Neural progenitor cell (in vitro differentiated cells): Measurements from ENCODE around the gene CTSW. TPM values are rescaled to one million over a fixed set of nuclear protein-coding genes. Genes with fewer than 3 reads are reported as not detected.

Experiments
- DNase-seq: peaks from one replicate; pipeline ENCODE4 v3.0.0-alpha.2; 2016; ENCODE audit warnings: low spot score
- H2AFZ ChIP-seq: fragments of 200-600 bp; sonication (generic); replicated peaks from 2 replicates; pipeline ENCODE4 v1.6.1; 2016; ENCODE audit warnings: antibody characterized with exemption
- H3F3A ChIP-seq: fragments of 200-600 bp; sonication (generic); 2 replicates; pipeline ENCODE4 v1.6.1; 2016; ENCODE audit warnings: antibody characterized with exemption, low read depth
- H3K27ac ChIP-seq: fragments of 200-600 bp; sonication (generic); 2 replicates; pipeline ENCODE4 v1.5.1; 2016; ENCODE audit warnings: mild to moderate bottlenecking
- H3K27me3 ChIP-seq: fragments of 200-600 bp; sonication (generic); 2 replicates; pipeline ENCODE4 v1.6.1; 2016; ENCODE audit warnings: mild to moderate bottlenecking, moderate library complexity
- H3K36me3 ChIP-seq: fragments of 200-600 bp; sonication (generic); 2 replicates; pipeline ENCODE4 v1.5.1; 2016
- H3K4me1 ChIP-seq: fragments of 200-600 bp; sonication (generic); 2 replicates; pipeline ENCODE4 v1.6.1; 2016; ENCODE audit warnings: mixed run types
- H3K4me2 ChIP-seq: fragments of 200-600 bp; sonication (generic); 2 replicates; pipeline ENCODE4 v1.6.1; 2016
- H3K4me3 ChIP-seq: fragments of 200-600 bp; sonication (generic); 2 replicates; pipeline ENCODE4 v1.5.1; 2016
- H3K79me2 ChIP-seq: fragments of 200-600 bp; sonication (generic); 2 replicates; pipeline ENCODE4 v1.6.1; 2016; ENCODE audit warnings: low read depth
- H3K9ac ChIP-seq: fragments of 200-600 bp; sonication (generic); 2 replicates; pipeline ENCODE4 v1.6.1; 2016
- H3K9me3 ChIP-seq: fragments of 200-600 bp; sonication (generic); 2 replicates; pipeline ENCODE4 v1.5.1; 2016; ENCODE audit warnings: low read depth
- H4K20me1 ChIP-seq: fragments of 200-600 bp; sonication (generic); 2 replicates; pipeline ENCODE4 v1.6.1; 2016; ENCODE audit warnings: low read depth
- H3K27ac Mint-ChIP-seq: 3 replicates; pipeline ENCODE4 v1.8.0; 2021; ENCODE audit warnings: mixed read lengths
- H3K27me3 Mint-ChIP-seq: 2 replicates; pipeline ENCODE4 v1.8.0; 2022; ENCODE audit warnings: low read depth, mild to moderate bottlenecking, inconsistent platforms, moderate library complexity, mixed read lengths; ENCODE audit not compliant: insufficient read depth
- H3K36me3 Mint-ChIP-seq: 3 replicates; pipeline ENCODE4 v1.8.0; 2021; ENCODE audit warnings: mixed read lengths
- H3K4me1 Mint-ChIP-seq: 3 replicates; pipeline ENCODE4 v1.8.0; 2021; ENCODE audit warnings: mixed read lengths
- H3K4me3 Mint-ChIP-seq: 3 replicates; pipeline ENCODE4 v1.8.0; 2021; ENCODE audit warnings: mild to moderate bottlenecking, moderate library complexity, mixed read lengths
- H3K9me3 Mint-ChIP-seq: 3 replicates; pipeline ENCODE4 v1.8.0; 2020; ENCODE audit warnings: mixed read lengths
- EZH2 ChIP-seq: fragments of 200-600 bp; sonication (generic); IDR thresholded peaks from 2 replicates; pipeline ENCODE4 v1.6.1; 2017; ENCODE audit warnings: antibody characterized with exemption, mild to moderate bottlenecking, moderate library complexity
- EZH2phosphoT487 ChIP-seq: fragments of 200-600 bp; sonication (generic); IDR thresholded peaks from 2 replicates; pipeline ENCODE4 v1.6.1; 2017; ENCODE audit warnings: antibody characterized with exemption
- total RNA-seq: library from RNA; depleted of rRNA; stranded (reverse); fragments of >200 nt; gene quantifications from 2 replicates; pipeline ENCODE4 v1.2.3, GENCODE V29; 2015; ENCODE audit warnings: low replicate concordance
- TF ChIP-seq, protein P1 (sequence below): fragments of 200-600 bp; sonication (generic); IDR thresholded peaks from 2 replicates; pipeline ENCODE4 v1.5.1; 2017; ENCODE audit warnings: antibody characterized with exemption, mild to moderate bottlenecking

The CTSW gene
- total RNA-seq, 1 donor from 2014 or later = not detected

DNA sequence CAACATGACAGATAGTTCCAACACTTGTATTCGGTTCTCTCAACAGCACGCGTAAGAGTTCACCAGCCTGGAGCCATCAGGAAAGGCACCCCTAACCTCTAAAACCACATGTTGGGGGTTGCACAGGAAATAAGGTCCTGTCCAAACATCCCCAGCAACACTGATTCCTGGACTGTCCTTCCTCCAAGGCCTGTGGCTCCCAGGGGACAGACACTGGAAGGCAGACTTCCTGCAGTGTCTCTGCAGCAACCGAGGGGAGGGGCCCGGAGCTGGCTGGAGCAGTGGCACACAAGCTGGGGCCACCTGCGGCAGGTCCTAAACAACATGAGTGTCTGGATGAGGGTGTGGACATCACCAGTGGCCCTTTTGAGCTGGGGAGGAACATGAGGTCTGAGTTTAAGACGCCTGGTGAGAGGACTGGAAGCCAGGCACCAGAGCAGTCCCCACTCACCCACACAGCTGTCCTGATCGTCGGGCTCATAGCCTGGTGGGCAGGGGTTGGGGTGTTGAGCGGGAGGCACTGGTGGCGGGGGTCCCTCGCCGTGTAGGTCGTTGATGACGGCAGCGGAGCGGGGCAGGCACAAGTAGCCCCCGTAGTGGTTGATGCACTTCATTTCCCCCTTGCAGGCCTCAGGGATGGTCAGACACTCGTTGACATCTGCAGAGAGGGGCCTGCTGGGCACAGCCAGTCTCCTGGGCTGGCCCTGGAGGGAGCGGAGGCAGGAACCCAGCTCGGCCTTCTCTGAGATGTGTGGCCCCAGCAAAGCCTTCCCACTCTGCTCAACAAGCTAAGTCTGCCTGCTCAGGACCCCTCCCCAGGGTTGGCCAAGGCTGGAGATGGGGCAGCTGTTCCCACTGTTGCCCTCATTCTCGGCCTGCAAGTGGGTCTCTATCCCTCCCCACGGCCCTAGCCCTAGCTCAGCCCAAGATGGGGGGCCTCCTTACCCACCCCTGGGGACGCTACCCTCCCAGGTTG, 8.6 kb upstream of the CTSW start:
- H3K4me2 ChIP-seq = peak overlapping the region; percentile 97
- H3K9me3 Mint-ChIP-seq = no peaks in the 10 kb centered on the region

DNA sequence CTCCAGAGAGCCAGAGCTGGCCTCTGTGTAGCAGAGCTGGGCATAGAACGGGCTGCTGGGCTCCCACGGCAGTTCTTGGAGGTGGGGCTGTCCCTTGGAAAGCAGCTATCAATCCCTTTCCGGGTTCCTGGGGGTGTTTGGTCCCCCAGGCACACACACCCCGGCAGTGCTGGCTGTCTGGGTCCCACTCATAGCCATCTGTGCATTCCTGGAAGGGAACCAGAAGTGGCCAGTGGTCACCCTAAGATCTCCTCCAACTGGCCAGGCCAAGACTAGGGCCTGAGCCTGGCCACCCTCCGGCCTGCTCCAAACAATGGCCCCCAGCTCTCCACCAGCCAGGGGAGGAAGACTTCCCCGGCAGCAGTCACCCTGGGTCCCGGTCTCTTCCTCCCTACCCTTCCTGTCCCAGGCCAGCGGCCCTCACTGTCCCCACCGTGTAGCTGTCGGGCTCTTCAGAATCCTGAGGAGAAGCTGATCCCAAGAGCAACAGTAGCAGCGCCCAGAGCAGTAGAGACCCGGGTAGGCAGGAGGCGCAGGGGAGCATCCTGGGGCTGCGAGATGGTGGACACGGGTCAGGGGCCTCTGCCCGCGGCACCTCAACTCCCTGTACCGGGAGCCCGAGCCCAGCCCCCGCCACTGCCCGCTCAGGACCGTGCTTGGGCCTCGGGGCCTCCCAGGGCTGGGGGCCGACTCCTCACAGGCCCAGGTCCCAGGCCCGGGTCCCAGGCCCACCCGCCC, 7.7 kb upstream of the CTSW start:
- Histone ChIP-seq H3K4me3 (peak overlapping the region; percentile 67), H3K36me3 (no peaks in the 10 kb centered on the region), H3K9ac (peak overlapping the region; percentile 37), H3K79me2 (no peaks in the 10 kb centered on the region), H3F3A (peaks cover 23% of the 10 kb centered on the region), H3K9me3 (no peaks in the 10 kb centered on the region), H3K4me1 (peaks cover 4% of the 10 kb centered on the region), H3K4me2 (peak overlapping the region; percentile 97), H3K27me3 (peaks cover 17% of the 10 kb centered on the region), H4K20me1 (peaks cover 5% of the 10 kb centered on the region), H3K27ac (no peak overlapping the region), H2AFZ (no peak overlapping the region)
- no peaks in the 10 kb centered on the region for H3K36me3 Mint-ChIP-seq
- peak overlapping the region; percentile 62 for H3K4me3 Mint-ChIP-seq
- no peak overlapping the region for H3K27ac Mint-ChIP-seq
- H3K9me3 Mint-ChIP-seq = no peaks in the 10 kb centered on the region
- peak; percentile 56 for DNase-seq
- peaks cover 19% of the 10 kb centered on the region for H3K27me3 Mint-ChIP-seq
- H3K4me1 Mint-ChIP-seq = peaks cover 33% of the 10 kb centered on the region
- no peak for TF ChIP-seq EZH2
- TF ChIP-seq, protein P1, sequence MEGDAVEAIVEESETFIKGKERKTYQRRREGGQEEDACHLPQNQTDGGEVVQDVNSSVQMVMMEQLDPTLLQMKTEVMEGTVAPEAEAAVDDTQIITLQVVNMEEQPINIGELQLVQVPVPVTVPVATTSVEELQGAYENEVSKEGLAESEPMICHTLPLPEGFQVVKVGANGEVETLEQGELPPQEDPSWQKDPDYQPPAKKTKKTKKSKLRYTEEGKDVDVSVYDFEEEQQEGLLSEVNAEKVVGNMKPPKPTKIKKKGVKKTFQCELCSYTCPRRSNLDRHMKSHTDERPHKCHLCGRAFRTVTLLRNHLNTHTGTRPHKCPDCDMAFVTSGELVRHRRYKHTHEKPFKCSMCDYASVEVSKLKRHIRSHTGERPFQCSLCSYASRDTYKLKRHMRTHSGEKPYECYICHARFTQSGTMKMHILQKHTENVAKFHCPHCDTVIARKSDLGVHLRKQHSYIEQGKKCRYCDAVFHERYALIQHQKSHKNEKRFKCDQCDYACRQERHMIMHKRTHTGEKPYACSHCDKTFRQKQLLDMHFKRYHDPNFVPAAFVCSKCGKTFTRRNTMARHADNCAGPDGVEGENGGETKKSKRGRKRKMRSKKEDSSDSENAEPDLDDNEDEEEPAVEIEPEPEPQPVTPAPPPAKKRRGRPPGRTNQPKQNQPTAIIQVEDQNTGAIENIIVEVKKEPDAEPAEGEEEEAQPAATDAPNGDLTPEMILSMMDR = no peak

More for the DNA sequence above, 8.6 kb upstream of the CTSW start:
- peaks cover 11% of the 10 kb centered on the region for H4K20me1 ChIP-seq
- H3K9ac ChIP-seq = no peak overlapping the region
- TF ChIP-seq EZH2 (no peak), EZH2phosphoT487 (no peak)
- TF ChIP-seq, protein P1 = no peak
- no peaks in the 10 kb centered on the region for H3K9me3 ChIP-seq
- peaks cover 17% of the 10 kb centered on the region for H3K27me3 Mint-ChIP-seq
- no peaks in the 10 kb centered on the region for H3K36me3 ChIP-seq
- H3K4me1 ChIP-seq = peaks cover 4% of the 10 kb centered on the region
- H3K27ac ChIP-seq = no peak overlapping the region
- H3K4me3 Mint-ChIP-seq = peak overlapping the region; percentile 62
- H3K4me1 Mint-ChIP-seq = peaks cover 35% of the 10 kb centered on the region
- H2AFZ ChIP-seq = no peak overlapping the region
- no peak for DNase-seq
- peak overlapping the region; percentile 25 for H3K27ac Mint-ChIP-seq
- peaks cover 17% of the 10 kb centered on the region for H3K27me3 ChIP-seq
- H3F3A ChIP-seq = peaks cover 28% of the 10 kb centered on the region
- H3K79me2 ChIP-seq = no peaks in the 10 kb centered on the region
- H3K4me3 ChIP-seq = no peak overlapping the region
- no peaks in the 10 kb centered on the region for H3K36me3 Mint-ChIP-seq

DNA sequence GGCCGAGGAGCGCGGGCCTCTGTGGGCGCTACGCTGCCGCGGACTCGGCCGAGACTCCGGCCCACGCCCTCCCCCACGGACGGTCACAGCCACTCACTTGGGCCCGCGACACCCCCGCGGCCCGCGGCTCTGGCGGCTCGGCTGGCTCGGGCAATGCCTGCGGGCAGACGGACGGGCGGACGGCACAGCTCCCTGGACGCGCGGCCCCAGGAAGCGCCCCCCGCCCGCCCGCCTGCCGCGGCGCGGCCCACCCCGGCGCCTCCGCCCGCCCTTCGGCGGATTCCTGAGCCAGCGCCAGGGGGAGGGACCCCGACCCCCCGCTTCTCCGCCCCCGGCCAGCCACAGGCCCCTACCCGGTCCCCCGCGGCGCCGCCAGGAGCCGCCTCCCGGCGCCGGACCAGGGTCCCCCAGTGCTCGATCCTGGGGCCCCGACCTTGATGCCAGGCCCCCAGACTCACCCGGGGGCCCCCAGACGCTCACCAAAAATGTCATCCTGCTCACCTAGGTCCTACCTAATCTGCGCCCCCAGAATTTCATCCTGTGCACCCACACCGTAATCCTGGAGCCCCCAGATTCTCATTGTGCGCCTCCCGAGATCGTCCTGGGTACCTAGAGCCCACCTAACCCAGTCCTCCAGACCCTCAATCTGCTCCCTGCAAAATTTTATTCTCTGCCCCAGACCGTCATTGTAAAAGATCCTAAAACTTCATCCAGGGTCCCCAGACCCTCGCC, 6.9 kb upstream of the CTSW start, which contains the start of gene EFEMP2:
TSS of gene EFEMP2 (minus strand) at position 215 of the 732 bp plus-strand sequence. CDS start 446 bp downstream, outside the sequence.
- Histone ChIP-seq H3F3A (peaks cover 15% of the 10 kb centered on the region), H3K36me3 (no peaks in the 10 kb centered on the region), H4K20me1 (no peaks in the 10 kb centered on the region), H3K79me2 (no peaks in the 10 kb centered on the region), H3K9me3 (no peaks in the 10 kb centered on the region), H3K27me3 (peaks cover 17% of the 10 kb centered on the region), H3K9ac (peak within 1 kb of the TSS; percentile 37), H3K4me1 (peaks cover 4% of the 10 kb centered on the region), H3K4me2 (peak within 1 kb of the TSS; percentile 97), H3K4me3 (peak within 1 kb of the TSS; percentile 67), H2AFZ (peak within 1 kb of the TSS; percentile 64), H3K27ac (no peak within 1 kb of the TSS)
- Mint-ChIP-seq H3K4me1 (peaks cover 25% of the 10 kb centered on the region), H3K4me3 (peak within 1 kb of the TSS; percentile 83), H3K27ac (peak within 1 kb of the TSS; percentile 38), H3K36me3 (no peaks in the 10 kb centered on the region), H3K9me3 (no peaks in the 10 kb centered on the region), H3K27me3 (peaks cover 17% of the 10 kb centered on the region)
- peak; percentile 57 for DNase-seq
- TF ChIP-seq EZH2 (no peak), EZH2phosphoT487 (no peak)
- TF ChIP-seq, protein P1 = no peak
